Measurements from ENCODE around the gene NUP205.
A peak's percentile ranks its signal among the peaks of the same experiment; 100 is the strongest.

Gene NUP205

DNA sequence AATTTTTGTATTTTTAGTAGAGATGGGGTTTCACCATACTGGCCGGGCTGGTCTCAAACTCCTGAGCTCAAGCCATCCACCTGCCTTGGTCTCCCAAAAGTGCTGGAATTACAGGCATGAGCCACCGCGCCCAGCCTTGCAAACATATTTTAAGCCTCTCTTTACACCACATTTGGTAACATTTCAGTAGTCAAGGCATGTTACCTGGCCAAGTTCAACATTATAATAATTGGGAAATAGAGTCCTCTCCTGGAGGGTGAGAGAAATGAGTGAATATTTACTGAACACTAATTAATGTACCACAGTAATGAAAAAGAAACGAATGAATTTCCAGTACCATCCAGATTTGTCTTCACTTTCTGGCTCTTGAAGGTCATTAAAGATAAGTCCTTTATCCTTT is 37.8 kb upstream of the NUP205 start:
- no peak overlapping the region for H3K27ac ChIP-seq
- H3K27me3 ChIP-seq (replicated peaks), result no peaks in the 10 kb centered on the region
- no peaks in the 10 kb centered on the region for H3K36me3 ChIP-seq (replicated peaks)
- DNase-seq, result no peak
- no peak overlapping the region for H3K4me3 ChIP-seq (ENCODE audit: low read depth, low read length)
- in situ Hi-C loops (cut with HindIII; ENCODE audit: low pct_ligation_motif_present, low sequenced_read_pairs), result no loop called here
- TF ChIP-seq, protein P1, sequence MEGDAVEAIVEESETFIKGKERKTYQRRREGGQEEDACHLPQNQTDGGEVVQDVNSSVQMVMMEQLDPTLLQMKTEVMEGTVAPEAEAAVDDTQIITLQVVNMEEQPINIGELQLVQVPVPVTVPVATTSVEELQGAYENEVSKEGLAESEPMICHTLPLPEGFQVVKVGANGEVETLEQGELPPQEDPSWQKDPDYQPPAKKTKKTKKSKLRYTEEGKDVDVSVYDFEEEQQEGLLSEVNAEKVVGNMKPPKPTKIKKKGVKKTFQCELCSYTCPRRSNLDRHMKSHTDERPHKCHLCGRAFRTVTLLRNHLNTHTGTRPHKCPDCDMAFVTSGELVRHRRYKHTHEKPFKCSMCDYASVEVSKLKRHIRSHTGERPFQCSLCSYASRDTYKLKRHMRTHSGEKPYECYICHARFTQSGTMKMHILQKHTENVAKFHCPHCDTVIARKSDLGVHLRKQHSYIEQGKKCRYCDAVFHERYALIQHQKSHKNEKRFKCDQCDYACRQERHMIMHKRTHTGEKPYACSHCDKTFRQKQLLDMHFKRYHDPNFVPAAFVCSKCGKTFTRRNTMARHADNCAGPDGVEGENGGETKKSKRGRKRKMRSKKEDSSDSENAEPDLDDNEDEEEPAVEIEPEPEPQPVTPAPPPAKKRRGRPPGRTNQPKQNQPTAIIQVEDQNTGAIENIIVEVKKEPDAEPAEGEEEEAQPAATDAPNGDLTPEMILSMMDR (IDR thresholded peaks at IDR 0.05; ENCODE audit: low read depth, low read length, missing control alignments), result no peak

DNA sequence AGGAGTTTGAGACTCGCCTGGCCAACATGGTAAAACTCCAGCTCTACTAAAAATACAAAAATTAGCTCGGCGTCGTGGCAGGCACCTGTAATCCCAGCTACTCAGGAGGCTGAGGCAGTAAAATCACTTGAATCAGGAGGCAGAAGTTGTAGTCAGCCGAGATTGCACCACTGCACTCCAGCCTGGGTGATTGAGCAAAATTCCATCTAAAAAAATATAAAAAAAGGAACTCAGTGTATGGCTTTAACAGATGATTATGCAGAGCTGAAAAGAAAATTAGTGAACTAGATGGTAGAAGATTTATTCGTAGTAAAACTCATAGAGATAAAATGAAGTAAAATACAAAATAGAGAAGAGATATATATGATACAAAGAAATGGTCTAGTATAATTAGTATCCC is 35.2 kb upstream of the NUP205 start:
- no peaks in the 10 kb centered on the region for H3K27me3 ChIP-seq (replicated peaks)
- no peak overlapping the region for H3K27ac ChIP-seq
- H3K36me3 ChIP-seq (replicated peaks), result no peaks in the 10 kb centered on the region
- no peak for DNase-seq
- no peak overlapping the region for H3K4me3 ChIP-seq (ENCODE audit: low read depth, low read length)
- TF ChIP-seq, protein P1 (IDR thresholded peaks at IDR 0.05; ENCODE audit: low read depth, low read length, missing control alignments), result no peak
- in situ Hi-C loops (cut with HindIII; ENCODE audit: low pct_ligation_motif_present, low sequenced_read_pairs), result no loop called here

DNA sequence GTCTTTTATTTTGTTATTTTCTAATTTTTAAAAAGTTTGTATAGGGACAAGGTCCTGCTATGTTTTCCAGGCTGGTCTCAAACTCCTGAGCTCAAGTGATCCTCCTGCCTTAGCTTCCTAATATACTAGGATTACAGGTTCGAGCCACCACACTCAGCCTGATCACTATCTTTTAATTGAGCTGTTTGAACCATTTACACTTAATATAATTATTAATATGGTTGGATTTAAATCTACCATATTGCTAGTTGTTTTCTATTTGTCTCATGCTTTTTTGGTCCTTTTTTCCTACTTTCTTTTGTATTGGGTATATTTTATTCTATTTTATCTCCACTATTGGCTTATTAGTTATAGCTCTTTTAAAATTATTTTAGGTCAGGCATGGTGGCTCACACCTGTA is 34.6 kb upstream of the NUP205 start:
- H3K36me3 ChIP-seq (replicated peaks), result no peaks in the 10 kb centered on the region
- TF ChIP-seq, protein P1 (IDR thresholded peaks at IDR 0.05; ENCODE audit: low read depth, low read length, missing control alignments), result no peak
- no peak overlapping the region for H3K4me3 ChIP-seq (ENCODE audit: low read depth, low read length)
- no peak overlapping the region for H3K27ac ChIP-seq
- in situ Hi-C loops (cut with HindIII; ENCODE audit: low pct_ligation_motif_present, low sequenced_read_pairs), result no loop called here
- no peak for DNase-seq
- no peaks in the 10 kb centered on the region for H3K27me3 ChIP-seq (replicated peaks)

DNA sequence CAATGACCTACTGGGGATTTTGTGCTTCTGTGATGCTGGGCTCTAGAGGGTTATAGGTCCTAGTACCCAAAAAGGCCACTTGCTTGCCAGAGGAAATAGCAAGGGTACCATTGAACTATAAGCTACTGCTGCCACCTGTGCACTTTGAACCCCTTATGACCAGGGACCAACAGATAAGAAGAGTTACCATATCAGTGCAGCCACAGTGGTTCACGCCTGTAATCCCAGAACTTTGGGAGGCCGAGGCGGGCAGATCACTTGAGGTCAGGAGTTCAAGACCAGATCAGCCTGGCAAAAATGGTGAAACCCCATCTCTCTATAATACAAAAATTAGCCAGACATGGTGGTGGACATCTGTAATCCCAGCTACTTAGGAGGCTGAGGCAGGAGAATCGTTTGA is 32.3 kb upstream of the NUP205 start:
- DNase-seq, result no peak
- H3K36me3 ChIP-seq (replicated peaks), result no peaks in the 10 kb centered on the region
- H3K27ac ChIP-seq, result no peak overlapping the region
- TF ChIP-seq, protein P1 (IDR thresholded peaks at IDR 0.05; ENCODE audit: low read depth, low read length, missing control alignments), result no peak
- no peaks in the 10 kb centered on the region for H3K27me3 ChIP-seq (replicated peaks)
- H3K4me3 ChIP-seq (ENCODE audit: low read depth, low read length), result no peak overlapping the region
- in situ Hi-C loops (cut with HindIII; ENCODE audit: low pct_ligation_motif_present, low sequenced_read_pairs), result no loop called here

DNA sequence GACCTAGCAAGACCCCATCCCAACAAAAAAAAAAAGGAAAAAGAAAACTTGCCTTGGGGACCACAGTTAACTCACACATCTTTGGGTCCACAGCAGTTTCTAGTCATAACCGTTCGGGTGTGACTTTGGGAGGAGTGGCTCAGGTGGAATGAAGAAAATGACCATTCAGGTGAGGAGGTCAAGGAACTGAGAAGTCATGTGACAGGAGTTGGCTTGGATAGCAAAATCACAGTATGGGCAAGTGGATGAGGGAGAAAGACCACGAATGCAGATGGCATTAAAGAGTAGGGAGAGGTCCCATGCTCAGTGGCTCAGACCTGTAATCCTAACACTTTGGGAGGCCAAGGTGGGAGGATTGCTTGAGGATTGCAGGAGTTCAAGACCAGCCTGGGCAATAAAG is 30.7 kb upstream of the NUP205 start:
- DNase-seq, result no peak
- Histone ChIP-seq H3K27ac (no peak overlapping the region), H3K36me3 (replicated peaks) (no peaks in the 10 kb centered on the region), H3K27me3 (replicated peaks) (no peaks in the 10 kb centered on the region), H3K4me3 (ENCODE audit: low read depth, low read length) (no peak overlapping the region)
- TF ChIP-seq, protein P1 (IDR thresholded peaks at IDR 0.05; ENCODE audit: low read depth, low read length, missing control alignments), result no peak
- in situ Hi-C loops (cut with HindIII; ENCODE audit: low pct_ligation_motif_present, low sequenced_read_pairs), result no loop called here

DNA sequence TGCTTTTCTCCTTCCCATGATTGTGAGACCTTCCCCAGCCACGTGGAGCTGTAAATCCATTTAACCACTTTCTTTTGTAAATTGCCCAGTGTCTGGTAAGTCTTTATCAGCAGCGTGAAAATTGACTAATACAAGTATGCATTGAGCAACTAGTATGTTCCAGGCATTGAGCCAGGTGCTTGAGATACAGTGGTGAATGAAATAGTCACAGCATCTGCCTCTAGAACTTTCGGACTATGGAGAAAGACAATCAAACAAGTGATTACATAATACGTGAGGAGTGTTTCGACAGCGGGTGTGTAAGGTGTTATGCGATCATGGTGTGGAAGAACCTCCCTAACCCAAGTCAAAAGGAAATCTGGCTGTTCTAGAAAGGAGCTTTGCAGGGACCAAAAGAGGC is 21.6 kb upstream of the NUP205 start:
- in situ Hi-C loops (cut with HindIII; ENCODE audit: low pct_ligation_motif_present, low sequenced_read_pairs), result no loop called here

More for the DNA sequence above, 21.6 kb upstream of the NUP205 start:
- peak; percentile 72 for DNase-seq
- Histone ChIP-seq H3K36me3 (replicated peaks) (no peaks in the 10 kb centered on the region), H3K27me3 (replicated peaks) (no peaks in the 10 kb centered on the region), H3K4me3 (ENCODE audit: low read depth, low read length) (no peak overlapping the region), H3K27ac (no peak overlapping the region)
- TF ChIP-seq, protein P1 (IDR thresholded peaks at IDR 0.05; ENCODE audit: low read depth, low read length, missing control alignments), result no peak
